ENCODE measurements around the gene DLG2.

DNA sequence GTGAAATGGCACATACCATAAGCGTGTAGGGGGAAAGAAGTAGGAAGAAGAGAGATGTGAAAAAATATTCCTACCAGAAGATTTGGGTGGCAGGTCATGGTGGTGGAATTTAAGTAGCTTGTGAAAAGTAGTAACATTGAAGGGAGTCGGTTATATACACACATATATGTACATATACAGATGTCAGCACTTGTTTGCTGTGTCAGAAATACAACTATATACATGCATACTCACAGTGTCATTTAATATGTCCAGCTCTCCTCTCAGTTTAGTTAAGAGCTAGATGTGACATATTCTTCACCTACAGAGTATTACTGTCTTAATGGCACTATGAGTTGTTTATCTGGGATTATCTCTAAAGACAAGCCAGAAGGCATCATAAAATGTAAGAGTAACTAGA lies 1353.6 kb downstream of the DLG2 start:
- no peak for TF ChIP-seq POLR2A (IDR thresholded peaks at IDR 0.05; ENCODE audit: low read depth, low read length)
- TF ChIP-seq TAF1 (IDR thresholded peaks at IDR 0.05; ENCODE audit: low read depth, low read length): no peak

Data from GM12891 (cell line).